Measurements from ENCODE around the gene MACROD2.

MACROD2 gene

GRCh38 chr20:15278041-15278440 is 1282.7 kb downstream of the MACROD2 start:
- DNase-seq (ENCODE audit: extremely low read depth in 1 of 2, low read depth in 1 of 2) = no peak

GRCh38 chr20:15287329-15287728 is 1292.0 kb downstream of the MACROD2 start:
- no peak for DNase-seq (ENCODE audit: extremely low read depth in 1 of 2, low read depth in 1 of 2)

- DNase-seq (ENCODE audit: extremely low read depth in 1 of 2, low read depth in 1 of 2) = no peak
These were observed 1292.8 kb downstream of the MACROD2 start for GRCh38 chr20:15288106-15288505.

GRCh38 chr20:15289337-15289736 is 1294.0 kb downstream of the MACROD2 start:
- no peak for DNase-seq (ENCODE audit: extremely low read depth in 1 of 2, low read depth in 1 of 2)

GRCh38 chr20:15292405-15292804 is 1297.1 kb downstream of the MACROD2 start:
- no peak for DNase-seq (ENCODE audit: extremely low read depth in 1 of 2, low read depth in 1 of 2)

- DNase-seq (ENCODE audit: extremely low read depth in 1 of 2, low read depth in 1 of 2) = no peak
These were observed 1301.1 kb downstream of the MACROD2 start for GRCh38 chr20:15296422-15296821.

GRCh38 chr20:15297059-15297875 is 1302.0 kb downstream of the MACROD2 start:
- DNase-seq (ENCODE audit: extremely low read depth in 1 of 2, low read depth in 1 of 2) = no peak

GRCh38 chr20:15302075-15302474 is 1306.8 kb downstream of the MACROD2 start:
- DNase-seq (ENCODE audit: extremely low read depth in 1 of 2, low read depth in 1 of 2) = no peak

GRCh38 chr20:15310361-15310760 is 1315.0 kb downstream of the MACROD2 start:
- DNase-seq (ENCODE audit: extremely low read depth in 1 of 2, low read depth in 1 of 2) = no peak

GRCh38 chr20:15316556-15316955 is 1321.2 kb downstream of the MACROD2 start:
- DNase-seq (ENCODE audit: extremely low read depth in 1 of 2, low read depth in 1 of 2) = no peak

- DNase-seq (ENCODE audit: extremely low read depth in 1 of 2, low read depth in 1 of 2) = no peak
These were observed 1322.4 kb downstream of the MACROD2 start for GRCh38 chr20:15317546-15318232.

GRCh38 chr20:15318682-15319081 is 1323.4 kb downstream of the MACROD2 start:
- DNase-seq (ENCODE audit: extremely low read depth in 1 of 2, low read depth in 1 of 2) = no peak

GRCh38 chr20:15319439-15319838 is 1324.1 kb downstream of the MACROD2 start:
- no peak for DNase-seq (ENCODE audit: extremely low read depth in 1 of 2, low read depth in 1 of 2)

GRCh38 chr20:15320941-15321340 is 1325.6 kb downstream of the MACROD2 start:
- DNase-seq (ENCODE audit: extremely low read depth in 1 of 2, low read depth in 1 of 2) = no peak

GRCh38 chr20:15327123-15327522 is 1331.8 kb downstream of the MACROD2 start:
- DNase-seq (ENCODE audit: extremely low read depth in 1 of 2, low read depth in 1 of 2) = no peak

- no peak for DNase-seq (ENCODE audit: extremely low read depth in 1 of 2, low read depth in 1 of 2)
These were observed 1332.8 kb downstream of the MACROD2 start for GRCh38 chr20:15328084-15328483.

GRCh38 chr20:15332711-15333160 is 1337.4 kb downstream of the MACROD2 start:
- no peak for DNase-seq (ENCODE audit: extremely low read depth in 1 of 2, low read depth in 1 of 2)

- no peak for DNase-seq (ENCODE audit: extremely low read depth in 1 of 2, low read depth in 1 of 2)
These were observed 1337.9 kb downstream of the MACROD2 start for GRCh38 chr20:15333170-15333569.

GRCh38 chr20:15336011-15336410 is 1340.7 kb downstream of the MACROD2 start:
- DNase-seq (ENCODE audit: extremely low read depth in 1 of 2, low read depth in 1 of 2) = no peak

GRCh38 chr20:15336536-15336935 is 1341.2 kb downstream of the MACROD2 start:
- DNase-seq (ENCODE audit: extremely low read depth in 1 of 2, low read depth in 1 of 2) = no peak

- no peak for DNase-seq (ENCODE audit: extremely low read depth in 1 of 2, low read depth in 1 of 2)
These were observed 1343.9 kb downstream of the MACROD2 start for GRCh38 chr20:15339264-15339663.

- no peak for DNase-seq (ENCODE audit: extremely low read depth in 1 of 2, low read depth in 1 of 2)
These were observed 1347.7 kb downstream of the MACROD2 start for GRCh38 chr20:15342991-15343523.
